GM12878 (cell line): ENCODE measurements around the gene MAPKBP1. TPM values are rescaled to one million over a fixed set of nuclear protein-coding genes. Genes with fewer than 3 reads are reported as not detected.

Source experiments
- ATAC-seq: fragments of 200-7000 bp; cut with Tn5 transposase; 3 replicates; pipeline ENCODE4 v1.9.1; 2020; ENCODE audit warnings: mild to moderate bottlenecking, moderate library complexity
- BruUV-seq: library from RNA; stranded (reverse); fragments of 400-500 nt; replicated peaks from 2 replicates; lab custom pipeline; 2021; lab: Mats Ljungman, UMichigan
- CTCF ChIA-PET: fragments of 300-600 bp; sonication (Branson Sonifier 250); formaldehyde crosslinking; extraction: SDS; loops from one replicate; lab custom pipeline; 2021; ENCODE audit warnings: inconsistent platforms; lab: Yijun Ruan, JAX
- POLR2A ChIA-PET: fragments of 350-600 bp; formaldehyde crosslinking; extraction: SDS; loops from one replicate; lab custom pipeline; 2021; ENCODE audit warnings: inconsistent platforms; lab: Charles Lee
- RAD21 ChIA-PET: fragments of 300-600 bp; sonication (Branson Sonifier 250); formaldehyde crosslinking; loops from one replicate; lab custom pipeline; 2023; ENCODE audit warnings: antibody characterized with exemption; ENCODE audit not compliant: unreplicated experiment; lab: Charles Lee
- SMC1A ChIA-PET: fragments of 300-600 bp; sonication (Branson Sonifier 250); formaldehyde crosslinking; loops from one replicate; lab custom pipeline; 2023; ENCODE audit not compliant: unreplicated experiment, uncharacterized antibody; lab: Charles Lee
- DNase-seq: peaks from one replicate; pipeline ENCODE4 v3.0.0-alpha.2; 2011; ENCODE audit warnings: low read depth, low spot score
- FAIRE-seq: peaks from 3 replicates; lab custom pipeline; 2011; peaks lifted over from hg19 to GRCh38; lab: Jason Lieb, UNC
- H2AFZ ChIP-seq: 2 replicates; pipeline ENCODE4 v1.6.0; 2011; ENCODE audit warnings: low read depth, low read length, control low read depth; ENCODE audit not compliant: control insufficient read depth
- H3K27ac ChIP-seq: 2 replicates; pipeline ENCODE4 v1.5.1; 2011; ENCODE audit warnings: control low read depth; ENCODE audit not compliant: control insufficient read depth, insufficient read depth
- H3K27me3 ChIP-seq, 2 experiments: replicated peaks in 1 of 2; 2 replicates each; pipeline versions ENCODE4 v1.6.0 to v1.6.1; 2011; ENCODE audit warnings: low read length in 1 of 2; ENCODE audit not compliant: control insufficient read depth in 2 of 2, insufficient read depth in 2 of 2
- H3K36me3 ChIP-seq, 2 experiments: 2 replicates each; pipeline ENCODE4 v1.5.1; 2011; ENCODE audit warnings: low read length in 1 of 2; ENCODE audit not compliant: control insufficient read depth in 2 of 2, insufficient read depth in 2 of 2
- H3K4me1 ChIP-seq: 2 replicates; pipeline ENCODE4 v1.6.1; 2011; ENCODE audit warnings: mild to moderate bottlenecking, low read length, moderate library complexity, mixed read lengths; ENCODE audit not compliant: control insufficient read depth, insufficient read depth
- H3K4me2 ChIP-seq: 2 replicates; pipeline ENCODE4 v1.6.0; 2011; ENCODE audit warnings: control low read depth; ENCODE audit not compliant: control insufficient read depth, insufficient read depth
- H3K4me3 ChIP-seq: fragments of 200-600 bp; sonication (generic); 2 replicates; pipeline ENCODE4 v1.5.1; 2016
- H3K79me2 ChIP-seq: 2 replicates; pipeline ENCODE4 v1.6.0; 2011; ENCODE audit warnings: low read length; ENCODE audit not compliant: control insufficient read depth, insufficient read depth
- H3K9ac ChIP-seq: 2 replicates; pipeline ENCODE4 v1.8.0; 2011; ENCODE audit warnings: low read length, control low read depth, mixed read lengths; ENCODE audit not compliant: control insufficient read depth, insufficient read depth
- H3K9me3 ChIP-seq: replicated peaks from 3 replicates; pipeline ENCODE4 v1.5.1; 2011; ENCODE audit warnings: mild to moderate bottlenecking, low read length; ENCODE audit not compliant: control insufficient read depth, insufficient read depth
- H4K20me1 ChIP-seq: 2 replicates; pipeline ENCODE4 v1.6.0; 2011; ENCODE audit not compliant: control insufficient read depth, insufficient read depth
- CREM ChIP-seq: IDR thresholded peaks from 2 replicates; pipeline ENCODE4 v1.6.1; 2014; ENCODE audit warnings: antibody characterized with exemption, low read depth
- E4F1 ChIP-seq: fragments of 450-650 bp; IDR thresholded peaks from 2 replicates; pipeline ENCODE4 v1.6.1; 2018; ENCODE audit warnings: borderline replicate concordance, mild to moderate bottlenecking; ENCODE audit not compliant: partially characterized antibody
- IRF3 ChIP-seq: fragments of 450-650 bp; IDR thresholded peaks from 2 replicates; pipeline ENCODE4 v1.6.1; 2014; ENCODE audit warnings: mild to moderate bottlenecking
- JUND ChIP-seq: IDR thresholded peaks from 2 replicates; pipeline ENCODE4 v1.6.1; 2012; ENCODE audit warnings: low read depth, mild to moderate bottlenecking, low read length, improper control_type of control experiment, moderate library complexity
- KDM1A ChIP-seq: fragments of 200-600 bp; sonication (generic); IDR thresholded peaks from 2 replicates; pipeline ENCODE4 v1.6.1; 2016; ENCODE audit warnings: borderline replicate concordance
- MYC ChIP-seq: IDR thresholded peaks from 2 replicates; pipeline ENCODE4 v1.6.1; 2011; ENCODE audit warnings: mild to moderate bottlenecking, low read length, moderate library complexity, inconsistent platforms; ENCODE audit not compliant: insufficient read depth, insufficient replicate concordance, insufficient read length, severe bottlenecking
- RAD51 ChIP-seq: fragments of 450-650 bp; IDR thresholded peaks from 2 replicates; pipeline ENCODE4 v1.6.1; 2016; ENCODE audit warnings: moderate library complexity, mild to moderate bottlenecking, inconsistent platforms
- RBBP5 ChIP-seq: fragments of 200-600 bp; sonication (generic); conservative IDR thresholded peaks from 2 replicates; pipeline ENCODE4 v1.6.1; 2016
- SKIL ChIP-seq: fragments of 450-650 bp; IDR thresholded peaks from 2 replicates; pipeline ENCODE4 v1.6.1; 2017; ENCODE audit warnings: mild to moderate bottlenecking, low read depth, inconsistent platforms; ENCODE audit not compliant: poor library complexity, severe bottlenecking
- SMAD5 ChIP-seq: IDR thresholded peaks from 2 replicates; pipeline ENCODE4 v1.6.1; 2016; ENCODE audit warnings: antibody characterized with exemption, low read depth
- SUZ12 ChIP-seq: fragments of 200-600 bp; sonication (generic); IDR thresholded peaks from one replicate; pipeline ENCODE4 v1.6.1; 2018; ENCODE audit warnings: antibody characterized with exemption, mild to moderate bottlenecking; ENCODE audit not compliant: unreplicated experiment
- ZNF217 ChIP-seq: fragments of 450-650 bp; IDR thresholded peaks from 2 replicates; pipeline ENCODE4 v1.6.1; 2017; ENCODE audit warnings: antibody characterized with exemption, mild to moderate bottlenecking
- ZSCAN29 ChIP-seq: fragments of 450-650 bp; IDR thresholded peaks from 2 replicates; pipeline ENCODE4 v1.6.1; 2017; ENCODE audit warnings: mild to moderate bottlenecking, moderate library complexity
- WGBS: methylation state at CpG from one replicate; pipeline ENCODE4 v1.1.6; 2016; ENCODE audit warnings: low lambda C conversion rate; ENCODE audit not compliant: insufficient replicate concordance, insufficient coverage; ENCODE audit errors: missing lambda C conversion rate; 5-methylcytosine and 5-hydroxymethylcytosine counted together
- in situ Hi-C: fragments of 300-500 bp; cut with MboI; formaldehyde crosslinking; loops from 9 replicates; pipeline ENCODE4 v1.14.3; 2018; ENCODE audit warnings: mixed read lengths
- intact Hi-C: fragments of 100-400 bp; cut with micrococcal nuclease; formaldehyde crosslinking; loops from one replicate; pipeline ENCODE4 v1.14.2; 2022; ENCODE audit not compliant: unreplicated experiment
- polyA plus RNA-seq, 11 experiments: library from polyadenylated mRNA; depleted of rRNA in 4 of 11; unstranded in 6 of 11; stranded (reverse) in 5 of 11; fragments of >200 nt; fragmentation: Nextera tagmentation in 4 of 11; fragmentation: Illumina TruSeq in 1 of 11; extraction: Ambion mirVana in 4 of 11; extraction: Trizol in 1 of 11; gene quantifications; 1 replicate in 1 of 11; 2 replicates in 10 of 11; pipeline versions ENCODE4 v1.2.1 to v1.2.3, GENCODE V29; 2011 to 2016; ENCODE audit warnings: inconsistent platforms in 2 of 11, missing spikeins in 2 of 11, low read depth in 1 of 11
- total RNA-seq, 4 experiments: library from RNA; depleted of rRNA in 3 of 4; stranded (reverse); fragments of >200 nt in 3 of 4; fragmentation: Illumina TruSeq in 1 of 4; extraction: Trizol in 1 of 4; gene quantifications; 2 replicates each; pipeline versions ENCODE4 v1.2.1 to v1.2.3, GENCODE V29; 2013 to 2021

MAPKBP1 gene
- total and polyA plus RNA-seq, 10 of the 15 experiments (the other 5 are each of a cell fraction or from before 2014, with no cell fraction given), result 0.44 to 19.0 (median 7.3) TPM

- Histone ChIP-seq H4K20me1 (no peaks in the 10 kb centered on the region), H3K27ac (no peak overlapping the region), H3K36me3 (no peaks in the 10 kb centered on the region), H3K4me1 (no peaks in the 10 kb centered on the region), H2AFZ (no peak overlapping the region), H3K4me3 (no peak overlapping the region), H3K27me3 (peaks cover 0 to 2% of the 10 kb centered on the region in 2 experiments; a peak in 2 of 4 replicates), H3K79me2 (no peaks in the 10 kb centered on the region), H3K9me3 (no peaks in the 10 kb centered on the region), H3K9ac (no peak overlapping the region), H3K4me2 (no peak overlapping the region)
- no peak for FAIRE-seq
- WGBS, result 44% methylated on average over 12 of the region's 12 CpGs
- BruUV-seq, result no TSS peak
- no peak for ATAC-seq
- TF ChIP-seq IRF3, result no peak
- no peak for TF ChIP-seq ZNF217
- TF ChIP-seq RBBP5, result no peak
- TF ChIP-seq RAD51, result no peak
- TF ChIP-seq CREM, result no peak
- no peak for TF ChIP-seq ZSCAN29
- TF ChIP-seq JUND, result no peak
- no peak for TF ChIP-seq E4F1
- TF ChIP-seq KDM1A, result no peak
- TF ChIP-seq SKIL, result no peak
- no peak for TF ChIP-seq MYC
- TF ChIP-seq SUZ12, result no peak
- no peak for TF ChIP-seq SMAD5
- SMC1A ChIA-PET, result interaction anchor here (1.1 kb wide), 1 partner anchor 10 kb away, joined by 4 read pairs; no protein-coding TSS in a partner anchor
- DNase-seq, result no peak
- in situ Hi-C loops (no loop called here), intact Hi-C loops (no loop called here)
- RAD21 ChIA-PET, result interaction anchor here (0.6 kb wide), 1 partner anchor 96 kb away, joined by 3 read pairs; the partner anchor contains the start of gene EHD4
- CTCF ChIA-PET, result no interaction called here
- POLR2A ChIA-PET, result no interaction called here
Measured at GRCh38 chr15:41876689-41877088, 102.4 kb downstream of the MAPKBP1 start.
